ENCODE measurements around the gene DDX5.

DNA sequence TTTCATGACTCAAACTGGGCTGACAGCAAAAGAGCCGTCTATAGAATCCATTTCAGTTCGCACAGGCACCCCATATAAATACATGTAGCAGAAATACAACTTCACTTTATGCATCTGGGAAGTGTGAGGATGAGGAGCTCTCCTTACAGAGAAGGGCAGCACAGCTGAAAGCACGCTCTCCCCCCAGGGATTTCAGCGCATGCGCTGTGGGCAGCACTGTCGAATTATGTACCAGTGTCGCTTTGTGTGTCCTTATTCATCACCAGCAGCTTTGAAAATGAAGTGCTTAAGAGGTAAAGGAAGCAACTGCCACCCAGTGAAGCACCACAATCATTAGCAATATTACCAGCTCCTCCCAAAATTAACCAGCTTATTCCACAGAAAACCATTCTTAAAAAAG, 40.6 kb upstream of the DDX5 start:
- no peak for TF ChIP-seq ZNF747 (CRISPR knock-in tag; IDR thresholded peaks at IDR 0.05; ENCODE audit: borderline replicate concordance)
- no peak for TF ChIP-seq ZNF296 (CRISPR knock-in tag; conservative IDR thresholded peaks at IDR 0.05)
- TF ChIP-seq, protein P1, sequence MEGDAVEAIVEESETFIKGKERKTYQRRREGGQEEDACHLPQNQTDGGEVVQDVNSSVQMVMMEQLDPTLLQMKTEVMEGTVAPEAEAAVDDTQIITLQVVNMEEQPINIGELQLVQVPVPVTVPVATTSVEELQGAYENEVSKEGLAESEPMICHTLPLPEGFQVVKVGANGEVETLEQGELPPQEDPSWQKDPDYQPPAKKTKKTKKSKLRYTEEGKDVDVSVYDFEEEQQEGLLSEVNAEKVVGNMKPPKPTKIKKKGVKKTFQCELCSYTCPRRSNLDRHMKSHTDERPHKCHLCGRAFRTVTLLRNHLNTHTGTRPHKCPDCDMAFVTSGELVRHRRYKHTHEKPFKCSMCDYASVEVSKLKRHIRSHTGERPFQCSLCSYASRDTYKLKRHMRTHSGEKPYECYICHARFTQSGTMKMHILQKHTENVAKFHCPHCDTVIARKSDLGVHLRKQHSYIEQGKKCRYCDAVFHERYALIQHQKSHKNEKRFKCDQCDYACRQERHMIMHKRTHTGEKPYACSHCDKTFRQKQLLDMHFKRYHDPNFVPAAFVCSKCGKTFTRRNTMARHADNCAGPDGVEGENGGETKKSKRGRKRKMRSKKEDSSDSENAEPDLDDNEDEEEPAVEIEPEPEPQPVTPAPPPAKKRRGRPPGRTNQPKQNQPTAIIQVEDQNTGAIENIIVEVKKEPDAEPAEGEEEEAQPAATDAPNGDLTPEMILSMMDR (CRISPR knock-in tag; IDR thresholded peaks at IDR 0.05): no peak
- TF ChIP-seq CC2D1A (CRISPR knock-in tag; IDR thresholded peaks at IDR 0.05): no peak
- no peak for TF ChIP-seq RAD21 (CRISPR knock-in tag; IDR thresholded peaks at IDR 0.05)
- no peak for TF ChIP-seq KDM4B (CRISPR knock-in tag; IDR thresholded peaks at IDR 0.05)
- TF ChIP-seq CREM (IDR thresholded peaks at IDR 0.05): no peak
- no peak for TF ChIP-seq CREM (CRISPR knock-in tag; IDR thresholded peaks at IDR 0.05)
- TF ChIP-seq GABPB1 (CRISPR knock-in tag; IDR thresholded peaks at IDR 0.05): no peak
- TF ChIP-seq ZNF280B (CRISPR knock-in tag; IDR thresholded peaks at IDR 0.05; ENCODE audit: borderline replicate concordance): no peak
- TF ChIP-seq MYNN (CRISPR knock-in tag; IDR thresholded peaks at IDR 0.05; ENCODE audit: low read depth): no peak
- TF ChIP-seq HCFC1 (IDR thresholded peaks at IDR 0.05; ENCODE audit: low read depth, low read length): no peak
- TF ChIP-seq ATF1 (CRISPR knock-in tag; IDR thresholded peaks at IDR 0.05): no peak
- TF ChIP-seq NR2C2 (CRISPR knock-in tag; IDR thresholded peaks at IDR 0.05; ENCODE audit: borderline replicate concordance): no peak
- no peak for TF ChIP-seq BCLAF1 (IDR thresholded peaks at IDR 0.05)

All from HepG2 (cell line).